Neural crest cell (in vitro differentiated cells): ENCODE data around the gene PLCB1. TPM values are rescaled to one million over a fixed set of nuclear protein-coding genes. Genes with fewer than 3 reads are reported as not detected.
"Not testable (repeated sequence)": the region's sequence is repeated elsewhere in the genome, so short reads cannot be mapped to it uniquely, and the experiment has no call there.

Experiments
- DNase-seq: peaks from one replicate; pipeline ENCODE4 v3.0.0; 2021; ENCODE audit warnings: low read depth, mixed read lengths, low spot score
- H3K27ac Mint-ChIP-seq: one replicate; pipeline ENCODE4 v1.8.0; 2021; ENCODE audit warnings: mild to moderate bottlenecking, mixed read lengths; ENCODE audit not compliant: unreplicated experiment
- H3K27me3 Mint-ChIP-seq: 2 replicates; pipeline ENCODE4 v1.8.0; 2021; ENCODE audit warnings: low read depth, mild to moderate bottlenecking, mixed read lengths
- H3K36me3 Mint-ChIP-seq: 2 replicates; pipeline ENCODE4 v1.8.0; 2021; ENCODE audit warnings: low read depth, mild to moderate bottlenecking, mixed read lengths
- H3K4me1 Mint-ChIP-seq: 2 replicates; pipeline ENCODE4 v1.8.0; 2021; ENCODE audit warnings: mixed read lengths
- H3K4me3 Mint-ChIP-seq: one replicate; pipeline ENCODE4 v1.8.0; 2021; ENCODE audit warnings: mild to moderate bottlenecking, mixed read lengths
- H3K9me3 Mint-ChIP-seq: 2 replicates; pipeline ENCODE4 v1.8.0; 2021; ENCODE audit warnings: mixed read lengths
- CTCF ChIP-seq: fragments of 200-600 bp; sonication (generic); conservative IDR thresholded peaks from 2 replicates; pipeline ENCODE4 v1.5.0; 2021; ENCODE audit warnings: antibody characterized with exemption, mild to moderate bottlenecking
- total RNA-seq: library from RNA; stranded (reverse); gene quantifications from 2 replicates; pipeline ENCODE4 v1.2.1, GENCODE V29; 2021

PLCB1 gene
- total RNA-seq, 1 donor from 2014 or later: 13.7 TPM

DNA sequence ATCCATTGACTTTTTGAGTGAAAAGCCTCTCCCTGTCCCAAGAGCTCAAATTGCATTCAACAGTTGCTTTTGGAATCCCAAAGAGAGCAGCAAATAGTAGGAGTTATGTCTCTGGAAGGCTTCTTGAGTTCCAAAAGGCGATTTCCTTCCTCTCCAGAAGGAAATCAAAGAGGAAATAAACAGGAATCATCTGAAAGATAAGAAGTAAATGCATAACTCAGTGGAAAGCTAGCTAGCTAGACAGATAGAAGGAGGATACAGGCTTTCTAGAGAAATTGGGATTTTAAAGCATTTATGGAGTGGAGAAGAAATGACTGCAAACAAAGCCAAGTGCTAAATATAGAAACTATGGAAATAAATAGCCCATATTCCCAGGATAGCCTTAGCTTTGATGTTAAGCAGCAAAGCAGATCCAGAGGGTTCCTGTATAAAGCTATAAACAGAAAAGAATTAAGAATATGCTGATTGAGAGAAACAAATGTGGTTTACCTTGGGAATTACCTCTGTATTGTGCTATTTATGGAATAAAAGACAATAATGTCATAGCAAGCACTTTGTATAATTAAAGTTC, 214.7 kb downstream of the PLCB1 start:
- H3K9me3 Mint-ChIP-seq: no peaks in the 10 kb centered on the region
- H3K4me1 Mint-ChIP-seq: peaks cover 8% of the 10 kb centered on the region
- no peaks in the 10 kb centered on the region for H3K27me3 Mint-ChIP-seq
- no peaks in the 10 kb centered on the region for H3K36me3 Mint-ChIP-seq
- H3K4me3 Mint-ChIP-seq: no peak overlapping the region
- no peak for DNase-seq
- TF ChIP-seq CTCF: no peak
- H3K27ac Mint-ChIP-seq: no peak overlapping the region

- H3K4me3 Mint-ChIP-seq, H3K27ac Mint-ChIP-seq, H3K36me3 Mint-ChIP-seq, H3K9me3 Mint-ChIP-seq, DNase-seq, H3K27me3 Mint-ChIP-seq, H3K4me1 Mint-ChIP-seq: not testable (repeated sequence)
Observed at GRCh38 chr20:8350225-8350624, 218.2 kb downstream of the PLCB1 start.

DNA sequence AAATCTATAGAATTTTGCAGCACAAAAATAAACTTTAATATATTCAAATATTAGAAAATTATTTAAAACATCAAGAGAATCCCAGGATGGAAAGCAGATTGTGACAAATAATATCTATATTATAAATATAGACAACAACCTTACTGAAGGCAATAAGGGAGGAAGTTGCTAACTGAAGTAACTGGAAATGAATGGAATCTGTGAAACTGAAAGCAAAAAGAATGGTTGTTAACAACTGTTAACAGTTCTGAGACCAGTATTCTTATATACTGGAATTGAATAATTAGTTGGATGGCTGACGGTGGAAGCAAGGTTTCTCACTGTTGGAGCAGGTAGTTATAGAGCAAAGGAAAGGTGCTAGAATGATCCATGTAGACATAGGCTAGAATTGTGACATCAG, 220.4 kb downstream of the PLCB1 start:
- H3K27ac Mint-ChIP-seq: no peak overlapping the region
- TF ChIP-seq CTCF: no peak

GRCh38 chr20:8353512-8353911, 221.4 kb downstream of the PLCB1 start:
- Mint-ChIP-seq H3K4me1 (no peaks in the 10 kb centered on the region), H3K27ac (no peak overlapping the region), H3K9me3 (no peaks in the 10 kb centered on the region), H3K27me3 (no peaks in the 10 kb centered on the region), H3K4me3 (no peak overlapping the region), H3K36me3 (no peaks in the 10 kb centered on the region)
- no peak for DNase-seq
- TF ChIP-seq CTCF: no peak

More for the DNA sequence above, 220.4 kb downstream of the PLCB1 start:
- Mint-ChIP-seq H3K36me3 (no peaks in the 10 kb centered on the region), H3K27me3 (no peaks in the 10 kb centered on the region), H3K4me1 (no peaks in the 10 kb centered on the region), H3K4me3 (no peak overlapping the region), H3K9me3 (no peaks in the 10 kb centered on the region)
- DNase-seq: no peak

- H3K4me1 Mint-ChIP-seq: peaks cover 1% of the 10 kb centered on the region
- H3K36me3 Mint-ChIP-seq: no peaks in the 10 kb centered on the region
- no peak for DNase-seq
- no peak overlapping the region for H3K27ac Mint-ChIP-seq
- H3K27me3 Mint-ChIP-seq: no peaks in the 10 kb centered on the region
- no peak overlapping the region for H3K4me3 Mint-ChIP-seq
- TF ChIP-seq CTCF: no peak
- no peaks in the 10 kb centered on the region for H3K9me3 Mint-ChIP-seq
Observed at GRCh38 chr20:8355453-8355852, 223.4 kb downstream of the PLCB1 start.

GRCh38 chr20:8356806-8357205, 224.7 kb downstream of the PLCB1 start:
- no peak for DNase-seq
- TF ChIP-seq CTCF: no peak
- Mint-ChIP-seq H3K27me3 (no peaks in the 10 kb centered on the region), H3K4me1 (peaks cover 4% of the 10 kb centered on the region), H3K4me3 (no peak overlapping the region), H3K9me3 (no peaks in the 10 kb centered on the region), H3K27ac (no peak overlapping the region), H3K36me3 (no peaks in the 10 kb centered on the region)
